GM12891 (cell line): ENCODE measurements around the gene MAML2.

Experiments
- DNase-seq: peaks from one replicate; pipeline ENCODE4 v3.0.0; 2011; ENCODE audit warnings: low spot score; ENCODE audit not compliant: insufficient read length
- FAIRE-seq: peaks from 2 replicates; lab custom pipeline; 2011; peaks lifted over from hg19 to GRCh38; lab: Jason Lieb, UNC
- PAX5 ChIP-seq: IDR thresholded peaks from 2 replicates; pipeline ENCODE4 v1.6.1; 2011; ENCODE audit warnings: low read length, moderate library complexity, mild to moderate bottlenecking; ENCODE audit not compliant: insufficient read depth, severe bottlenecking
- POLR2A ChIP-seq: IDR thresholded peaks from 2 replicates; pipeline ENCODE4 v1.6.1; 2011; ENCODE audit warnings: low read depth, low read length, control low read depth
- POLR2AphosphoS5 ChIP-seq: IDR thresholded peaks from 2 replicates; pipeline ENCODE4 v1.6.1; 2011; ENCODE audit warnings: low read depth, low read length, control low read depth
- POU2F2 ChIP-seq: IDR thresholded peaks from 2 replicates; pipeline ENCODE4 v1.6.1; 2011; ENCODE audit warnings: low read depth, mild to moderate bottlenecking, control low read depth, low read length, moderate library complexity
- SPI1 ChIP-seq: IDR thresholded peaks from 2 replicates; pipeline ENCODE4 v1.6.1; 2011; ENCODE audit warnings: low read depth, low read length, control low read depth
- TAF1 ChIP-seq: IDR thresholded peaks from 2 replicates; pipeline ENCODE4 v1.6.1; 2011; ENCODE audit warnings: low read depth, low read length, control low read depth

MAML2 gene

DNA sequence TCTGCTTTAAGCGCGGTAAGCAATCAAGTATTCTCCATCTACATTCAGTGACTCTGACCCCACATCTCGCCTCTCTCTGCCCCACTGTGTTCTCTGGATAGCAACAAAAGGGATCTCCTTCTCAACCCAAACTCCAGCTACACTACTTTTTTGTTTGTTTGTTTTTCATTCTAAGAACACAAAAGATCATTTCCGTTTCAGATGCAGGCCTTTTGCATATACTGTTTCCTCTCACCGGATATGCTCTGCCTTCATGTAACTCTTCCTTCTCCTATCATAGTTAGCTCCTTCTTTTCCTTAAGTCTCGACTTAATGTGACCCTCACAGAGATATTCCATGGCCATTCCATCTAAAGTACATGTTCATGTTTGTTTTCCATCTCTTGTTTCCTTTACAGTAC is 239.3 kb downstream of the MAML2 start:
- TF ChIP-seq POU2F2 (no peak), POLR2A (no peak), PAX5 (no peak), POLR2AphosphoS5 (no peak), TAF1 (no peak), SPI1 (no peak)
- DNase-seq (no peak), FAIRE-seq (no peak)

DNA sequence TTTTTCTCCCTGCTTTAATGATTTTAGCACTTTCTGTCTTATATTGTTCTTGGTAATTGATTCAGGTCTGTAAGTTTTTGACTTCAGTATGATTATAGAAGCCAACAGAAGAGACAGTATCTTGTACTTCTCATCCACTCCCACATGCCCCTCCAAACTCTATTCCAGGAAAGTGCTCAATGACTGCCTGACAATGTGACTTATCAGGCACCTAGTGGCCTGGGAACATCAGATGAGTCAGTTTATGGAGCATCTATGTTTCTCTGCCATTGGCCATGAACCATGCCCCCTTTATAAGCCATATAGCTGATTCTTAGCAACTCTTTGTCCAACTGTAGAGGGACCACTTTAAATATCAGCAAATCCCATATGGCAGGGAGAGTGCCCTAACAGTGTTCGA is 239.9 kb downstream of the MAML2 start:
- no peak for FAIRE-seq
- TF ChIP-seq TAF1 (no peak), POLR2AphosphoS5 (no peak), POU2F2 (no peak), SPI1 (no peak), POLR2A (no peak), PAX5 (no peak)
- no peak for DNase-seq

DNA sequence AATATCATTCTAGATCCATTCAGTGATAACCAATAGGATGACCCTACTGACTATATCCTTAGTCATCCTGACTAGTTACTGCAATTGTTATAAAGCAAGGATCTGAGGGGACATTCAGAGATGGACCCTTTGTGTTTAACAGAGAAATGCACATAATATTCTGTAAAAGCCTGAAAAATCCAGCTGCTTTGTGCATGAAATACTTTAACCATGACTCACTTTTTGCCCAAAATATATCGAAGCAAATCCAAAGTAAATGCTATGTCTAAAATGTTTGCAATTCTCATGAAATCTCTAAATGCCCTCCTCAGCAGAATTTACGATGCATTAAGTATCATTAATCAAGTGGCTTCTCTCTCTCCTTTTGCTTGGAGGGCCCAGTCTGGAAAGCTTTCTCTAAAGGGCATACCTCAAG is 240.3 kb downstream of the MAML2 start:
- TF ChIP-seq POLR2A: no peak
- TF ChIP-seq PAX5: no peak
- TF ChIP-seq POLR2AphosphoS5: no peak
- no peak for TF ChIP-seq POU2F2
- TF ChIP-seq TAF1: no peak
- no peak for TF ChIP-seq SPI1

DNA sequence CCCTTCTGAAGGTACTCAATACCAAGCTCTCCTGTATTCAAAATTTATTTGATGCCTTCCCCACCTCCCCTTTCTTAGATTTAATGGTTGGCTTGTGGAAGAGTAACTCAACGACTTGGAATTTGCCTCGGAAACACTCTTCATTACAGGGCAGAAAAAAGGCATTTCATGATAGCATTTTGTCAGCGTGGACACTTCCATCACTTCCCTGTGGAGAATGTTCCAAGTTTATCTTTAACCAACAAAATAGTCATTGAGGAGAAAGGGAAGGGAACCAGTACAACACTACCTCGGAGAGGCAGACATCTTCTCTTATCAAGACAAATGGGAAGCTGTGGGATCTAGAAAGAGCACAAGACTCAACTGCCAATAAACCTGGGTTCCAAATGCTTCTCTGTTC is 241.8 kb downstream of the MAML2 start:
- no peak for DNase-seq
- FAIRE-seq: no peak
- TF ChIP-seq SPI1 (no peak), PAX5 (no peak), POLR2A (no peak), POLR2AphosphoS5 (no peak), TAF1 (no peak), POU2F2 (no peak)

More for the DNA sequence above, 240.3 kb downstream of the MAML2 start:
- no peak for FAIRE-seq
- DNase-seq: no peak

DNA sequence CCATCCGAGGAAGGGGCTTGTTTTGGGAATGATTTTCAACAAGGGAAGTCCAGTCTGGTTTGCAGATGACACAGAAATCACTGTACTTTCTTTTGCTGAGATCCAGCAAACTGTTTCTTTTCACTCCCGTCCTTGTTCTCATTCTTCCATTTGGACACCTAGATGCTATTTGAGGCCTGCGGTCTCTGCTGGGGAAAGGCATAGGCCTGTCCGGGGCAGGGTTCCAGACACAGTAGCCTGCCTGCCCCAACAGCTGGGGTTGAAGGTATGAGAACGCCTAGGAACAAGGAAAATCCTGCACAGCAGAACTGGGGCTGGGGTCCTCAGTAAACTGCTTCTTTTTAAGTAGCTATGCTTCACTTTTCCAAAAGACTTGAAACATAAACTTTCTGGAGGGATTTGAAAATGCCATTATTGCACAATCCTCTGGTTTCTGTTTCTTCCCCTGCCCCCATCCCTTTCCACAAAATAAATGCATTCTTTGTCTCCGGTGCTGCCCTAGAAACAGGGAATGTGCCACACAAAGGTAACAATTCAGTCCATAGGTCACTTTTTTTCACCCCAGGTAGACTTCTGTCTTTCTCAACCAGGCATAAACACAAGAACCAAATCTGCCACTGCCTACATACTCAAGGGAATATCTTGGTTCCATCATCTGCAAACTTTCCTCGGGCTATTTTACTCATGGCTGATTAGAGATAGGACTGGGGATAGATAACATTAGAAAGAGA is 244.3 kb downstream of the MAML2 start:
- no peak for DNase-seq
- no peak for FAIRE-seq
- TF ChIP-seq TAF1: no peak
- no peak for TF ChIP-seq POU2F2
- TF ChIP-seq POLR2A: no peak
- no peak for TF ChIP-seq SPI1
- TF ChIP-seq POLR2AphosphoS5: no peak
- no peak for TF ChIP-seq PAX5

DNA sequence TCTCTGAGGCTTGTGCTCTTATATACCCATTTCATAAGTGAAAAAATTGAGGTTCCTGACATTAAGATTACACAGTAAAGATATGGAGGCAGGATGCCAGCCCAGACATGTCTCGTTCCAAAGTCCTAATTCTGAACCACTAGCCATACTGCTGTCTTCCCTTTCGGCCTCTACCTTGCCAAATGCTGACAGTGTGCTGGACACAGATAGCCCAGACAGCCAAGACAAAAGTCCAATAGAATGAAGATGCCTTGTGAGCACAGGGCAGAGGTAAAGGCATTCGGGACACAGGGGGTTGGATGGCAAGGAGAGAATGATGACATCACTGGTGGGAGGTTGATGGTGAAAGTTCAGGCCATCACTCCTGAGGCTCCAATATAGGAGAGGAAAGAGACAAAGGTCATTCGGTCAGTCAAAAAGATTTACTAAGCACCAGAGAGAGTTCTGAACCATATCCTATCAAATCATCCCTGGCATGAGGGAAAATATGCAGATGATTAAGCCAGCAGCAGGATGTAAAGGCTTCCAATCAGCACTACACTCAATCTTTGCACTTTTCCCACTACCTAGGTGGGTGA is 245.1 kb downstream of the MAML2 start:
- TF ChIP-seq POU2F2: no peak
- TF ChIP-seq POLR2AphosphoS5: no peak
- no peak for TF ChIP-seq POLR2A
- TF ChIP-seq TAF1: no peak
- TF ChIP-seq SPI1: no peak
- no peak for TF ChIP-seq PAX5
- no peak for FAIRE-seq
- DNase-seq: no peak

DNA sequence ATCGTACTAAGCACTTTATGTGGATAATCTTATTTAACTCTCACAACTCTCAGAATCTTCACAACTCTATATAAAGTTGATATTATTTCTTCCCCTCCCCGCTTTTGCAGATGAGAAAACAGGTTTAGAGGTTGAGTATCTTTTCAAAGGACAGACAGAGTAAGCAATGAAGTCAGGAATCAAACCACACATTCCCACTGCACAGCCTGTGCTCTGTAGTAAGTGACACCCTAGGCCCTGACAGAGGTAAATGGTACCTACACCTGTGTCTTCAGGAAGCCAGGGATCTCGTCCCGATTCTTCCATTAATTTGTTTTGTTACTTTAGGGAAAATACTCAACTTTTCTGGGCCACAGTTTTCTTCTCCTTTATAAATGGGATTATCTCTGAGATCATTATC is 246.6 kb downstream of the MAML2 start:
- DNase-seq (no peak), FAIRE-seq (no peak)
- no peak for TF ChIP-seq PAX5
- no peak for TF ChIP-seq SPI1
- TF ChIP-seq POLR2AphosphoS5: no peak
- TF ChIP-seq POLR2A: no peak
- TF ChIP-seq POU2F2: no peak
- no peak for TF ChIP-seq TAF1

DNA sequence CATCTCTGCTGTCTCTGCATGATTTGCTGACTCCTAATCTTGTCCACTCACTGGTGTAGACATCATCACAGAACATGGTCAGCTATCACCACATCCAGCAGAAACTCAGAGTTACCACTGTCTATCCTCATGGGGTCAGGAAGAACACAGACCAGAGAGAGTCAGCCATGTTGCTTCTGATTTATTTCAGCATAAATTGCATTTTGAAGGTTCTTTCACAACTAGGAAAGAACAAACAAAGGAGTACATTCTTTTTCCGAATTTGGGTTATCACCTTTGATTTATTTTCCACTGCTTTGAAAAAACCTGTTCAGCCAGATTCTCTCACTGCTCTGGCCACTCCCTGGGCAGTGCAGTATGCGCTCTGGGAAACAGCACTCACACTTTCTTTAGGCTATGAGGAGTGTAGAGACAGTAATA is 247.1 kb downstream of the MAML2 start:
- FAIRE-seq (no peak), DNase-seq (no peak)
- no peak for TF ChIP-seq POLR2A
- TF ChIP-seq POU2F2: no peak
- no peak for TF ChIP-seq PAX5
- TF ChIP-seq SPI1: no peak
- TF ChIP-seq TAF1: no peak
- no peak for TF ChIP-seq POLR2AphosphoS5

DNA sequence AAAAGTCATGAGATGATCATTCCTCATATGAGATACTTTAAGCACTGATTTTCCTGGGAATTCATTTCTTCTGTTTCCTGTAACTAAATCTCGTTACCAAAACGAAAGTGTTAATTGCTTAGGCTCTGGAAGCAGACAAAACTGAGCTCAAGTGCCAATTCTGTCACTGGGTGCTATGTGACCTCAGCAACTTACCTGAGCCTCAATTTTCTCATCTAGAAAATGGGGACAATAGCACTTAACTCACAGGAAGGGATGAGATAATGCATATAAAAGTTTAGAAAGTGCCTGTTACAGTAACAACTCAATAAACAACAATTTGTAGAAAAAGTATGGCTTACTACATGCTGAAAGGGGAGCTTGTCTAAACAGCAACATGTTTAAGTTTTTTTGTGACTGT is 248.8 kb downstream of the MAML2 start:
- FAIRE-seq: no peak

More for the DNA sequence above, 248.8 kb downstream of the MAML2 start:
- DNase-seq: no peak
- TF ChIP-seq SPI1 (no peak), PAX5 (no peak), POLR2A (no peak), POU2F2 (no peak), TAF1 (no peak), POLR2AphosphoS5 (no peak)
